ENCODE data around the gene SYT2.
A peak's percentile ranks its signal among the peaks of the same experiment; 100 is the strongest.
"Not testable (repeated sequence)": the region's sequence is repeated elsewhere in the genome, so short reads cannot be mapped to it uniquely, and the experiment has no call there.

The SYT2 gene

DNA sequence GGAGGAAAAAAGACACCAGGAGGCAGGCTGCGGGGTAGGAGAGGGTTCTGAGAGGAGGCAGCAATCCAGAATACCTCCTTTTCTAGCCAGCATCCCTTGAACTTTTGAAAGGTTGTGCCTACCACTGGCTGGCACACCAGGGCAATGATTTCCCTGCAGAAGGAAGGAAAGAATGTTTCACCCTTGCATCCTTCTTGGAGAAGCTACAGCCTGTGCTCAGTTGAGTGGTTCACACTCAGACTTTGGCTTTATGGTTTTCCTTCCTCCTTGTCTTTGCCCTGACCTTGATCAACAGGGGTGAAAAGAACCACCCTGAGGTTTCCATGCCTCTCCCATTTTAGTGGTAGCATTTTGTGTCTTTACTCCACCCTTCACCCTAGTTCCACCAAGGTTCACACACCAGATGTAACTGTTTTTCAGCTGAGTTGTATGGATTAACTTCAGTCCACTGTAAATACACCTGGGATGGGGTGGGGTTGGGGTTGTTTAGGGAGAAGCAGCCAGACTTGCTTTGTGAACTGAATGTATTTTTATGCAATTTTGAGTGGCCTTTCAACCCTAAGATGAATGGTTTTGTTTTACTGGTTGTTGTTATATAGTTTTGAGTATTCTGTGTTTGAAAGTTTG lies 122.3 kb downstream of the SYT2 start:
- no peak for DNase-seq

DNA sequence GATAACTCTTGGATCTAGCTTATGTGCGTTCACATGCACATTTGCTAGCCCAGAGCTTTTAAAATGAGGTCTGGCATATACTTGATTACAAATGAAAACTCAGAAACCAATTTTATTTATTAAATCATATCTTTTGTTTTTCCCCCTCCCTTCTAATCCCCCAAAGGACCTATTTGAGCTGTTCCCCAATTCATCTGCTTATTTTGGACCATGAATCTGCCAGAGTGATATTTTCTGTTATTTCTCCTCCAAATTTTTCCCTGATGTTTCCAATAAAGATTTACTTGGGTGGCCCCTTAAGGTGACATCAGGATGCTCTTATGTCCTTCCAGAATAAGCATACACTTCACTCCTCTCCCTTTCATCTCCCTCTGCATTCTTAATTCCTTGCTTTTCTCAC lies 123.4 kb downstream of the SYT2 start:
- DNase-seq, result no peak

DNA sequence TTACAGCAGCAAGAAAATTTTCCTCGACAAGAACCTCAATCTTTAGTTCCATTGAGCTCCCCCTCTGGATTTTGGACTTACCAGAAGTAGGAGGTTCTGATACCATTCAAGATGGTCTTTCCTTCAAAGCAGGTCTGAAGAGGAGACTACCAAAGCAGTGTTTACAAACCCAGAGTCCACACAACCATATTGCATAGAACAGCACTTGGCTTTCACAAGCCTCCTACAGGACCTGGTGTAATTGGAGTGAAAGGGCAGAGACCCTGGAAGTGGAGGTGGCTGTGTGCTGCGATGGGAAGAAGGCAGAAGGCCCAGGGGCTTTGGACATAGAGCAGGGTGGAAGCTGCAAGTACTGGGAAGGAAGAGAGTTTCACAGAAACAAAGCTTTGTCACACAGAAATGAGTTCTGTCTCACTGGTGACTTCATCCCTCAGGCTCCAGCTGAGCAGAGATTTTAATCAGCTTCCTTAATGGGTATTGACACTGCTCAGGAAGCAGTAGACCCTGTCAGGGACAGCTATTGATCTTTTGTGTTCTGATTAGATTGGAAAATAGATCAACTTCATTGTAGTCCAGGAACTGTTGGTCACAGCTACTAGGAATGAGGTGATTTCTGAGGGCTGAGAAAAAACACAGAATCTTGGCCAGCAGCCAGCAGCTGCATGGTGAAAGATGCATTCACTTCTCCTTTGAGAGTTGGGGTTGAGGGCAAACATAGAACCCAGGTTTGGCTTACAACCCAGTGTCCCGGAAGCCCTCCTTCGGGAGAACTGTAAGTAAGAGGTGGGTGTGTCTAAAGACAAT lies 124.0 kb downstream of the SYT2 start:
- no peak for DNase-seq

DNA sequence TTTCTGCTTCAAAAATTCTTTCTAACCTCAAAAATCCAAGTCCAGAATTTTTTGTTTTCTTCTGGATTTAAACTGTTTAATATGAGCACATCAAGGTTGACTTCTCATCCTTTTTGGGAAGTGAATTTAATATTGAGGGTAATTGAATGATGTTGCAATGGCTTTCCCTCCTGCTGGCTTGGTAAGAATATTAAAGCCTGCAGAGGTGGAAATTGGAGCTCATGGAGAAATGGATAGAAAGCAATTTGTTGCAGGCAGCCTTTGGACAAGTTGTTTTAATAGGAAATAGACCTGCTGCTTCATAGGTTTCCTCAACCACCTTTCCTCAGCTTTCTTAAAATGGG lies 124.7 kb downstream of the SYT2 start:
- no peak for DNase-seq

DNA sequence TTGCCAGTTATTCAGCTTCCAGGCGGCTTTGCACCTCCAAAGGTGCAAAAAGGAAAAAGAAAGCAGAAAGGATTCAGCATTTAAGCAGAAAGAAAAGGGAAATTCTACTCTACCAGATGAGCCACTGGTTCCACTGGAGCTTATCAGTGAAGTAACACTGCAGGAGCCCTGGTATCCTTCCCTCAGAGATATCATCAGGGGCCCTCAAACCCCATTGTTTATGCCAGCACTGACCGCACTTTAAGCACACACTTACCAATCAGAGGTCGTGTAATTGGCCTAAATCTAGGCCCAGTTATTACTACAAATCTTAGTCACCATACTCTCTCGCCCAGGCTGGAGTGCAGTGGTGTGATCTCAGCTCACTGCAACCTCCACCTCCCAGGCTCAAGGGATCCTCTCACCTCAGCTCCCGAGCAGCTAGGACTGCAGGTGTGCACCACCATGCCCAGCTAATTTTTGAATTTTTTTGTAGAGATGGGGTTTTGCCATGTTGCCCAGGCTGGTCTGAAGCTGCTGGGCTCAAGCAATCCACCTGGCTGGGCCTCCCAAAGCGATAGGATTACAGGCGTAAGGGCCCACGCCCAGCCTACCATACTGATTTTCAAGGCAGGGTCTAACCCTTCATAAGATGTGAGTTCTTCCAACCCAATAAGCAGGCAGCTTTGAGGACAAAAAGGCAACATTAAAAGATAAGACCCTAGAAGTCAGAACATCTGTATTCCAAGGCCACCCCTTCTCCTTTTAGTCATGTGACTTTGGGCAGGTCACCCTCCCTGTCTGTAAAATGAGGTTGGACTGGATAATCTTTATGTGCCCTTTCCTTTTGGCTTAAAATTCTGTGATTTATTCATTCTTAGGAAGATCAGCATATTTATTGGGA lies 125.3 kb downstream of the SYT2 start:
- DNase-seq, result no peak

DNA sequence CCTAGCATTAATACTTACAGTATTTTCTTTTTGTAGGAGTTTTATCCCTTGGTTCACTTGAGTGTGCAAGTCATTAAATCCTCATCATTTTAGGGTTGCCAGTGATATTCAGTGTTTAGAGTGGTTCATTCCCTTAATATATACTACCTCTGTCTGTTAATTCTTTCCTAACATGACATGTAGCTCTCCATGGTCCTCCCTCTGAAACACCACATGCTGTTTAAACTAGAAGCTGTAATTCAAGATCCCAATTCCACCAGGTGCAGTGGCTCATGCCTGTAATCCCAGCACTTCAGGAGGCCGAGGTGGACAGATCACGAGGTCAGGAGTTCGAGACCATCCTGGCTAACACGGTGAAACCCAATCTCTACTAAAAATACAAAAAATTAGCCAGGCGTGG lies 127.9 kb downstream of the SYT2 start:
- not testable (repeated sequence) for DNase-seq

DNA sequence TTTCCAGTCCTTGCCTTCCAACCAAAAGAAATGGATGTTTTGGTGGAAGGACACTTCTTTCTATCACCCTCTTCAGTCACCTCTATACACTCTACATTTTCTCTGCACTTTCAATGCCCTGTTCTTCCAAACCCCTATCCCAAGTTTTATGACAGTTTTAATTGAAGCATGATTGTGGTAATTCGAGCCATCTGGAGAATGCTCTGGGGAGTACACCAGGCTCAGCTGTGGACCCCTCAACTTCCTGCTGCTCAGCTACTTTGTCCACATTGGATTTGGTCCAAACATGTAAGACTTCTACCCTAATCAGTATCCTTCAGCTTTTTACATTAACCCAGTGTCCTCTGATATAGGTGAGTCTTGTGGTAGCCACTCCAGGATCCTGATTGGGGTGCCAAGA lies 129.6 kb downstream of the SYT2 start:
- DNase-seq, result no peak

DNA sequence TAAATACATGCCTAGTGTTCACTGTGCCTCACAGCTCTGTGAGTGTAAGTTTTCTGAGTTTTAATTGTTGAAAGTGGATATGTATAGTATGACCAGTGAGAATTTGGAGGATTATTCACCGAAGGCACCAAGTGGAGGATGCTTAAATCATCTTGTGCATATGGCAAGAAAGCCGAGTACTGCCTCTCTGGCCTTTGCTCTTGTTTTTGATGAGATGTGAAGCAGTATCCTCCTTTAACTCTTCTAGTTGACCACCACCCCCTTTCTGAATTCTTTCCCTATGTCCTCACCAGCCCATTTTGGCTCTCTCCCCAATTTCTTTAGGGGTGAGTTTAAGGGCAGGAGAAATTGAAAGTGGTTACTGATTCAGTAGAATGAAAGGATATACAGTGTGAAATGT lies 130.4 kb downstream of the SYT2 start:
- DNase-seq, result no peak

DNA sequence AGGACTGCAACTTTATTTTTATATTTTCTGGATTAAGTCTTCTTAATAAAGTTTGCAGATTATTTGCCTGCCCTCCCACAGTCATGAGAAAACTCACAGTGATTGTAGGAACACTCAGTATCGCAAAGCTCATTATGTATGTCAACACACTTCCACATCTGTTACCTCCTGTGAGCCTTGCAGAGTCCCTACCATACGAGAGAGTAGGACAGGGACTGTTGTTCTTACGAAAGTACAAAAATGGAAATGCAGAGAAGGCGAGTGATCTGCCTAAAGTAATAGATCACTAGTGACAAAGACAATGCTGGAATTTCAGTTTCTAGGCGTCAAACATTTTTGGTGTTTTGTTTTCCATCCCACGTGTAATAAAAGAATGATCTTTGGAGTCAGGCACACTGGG lies 131.7 kb downstream of the SYT2 start:
- DNase-seq, result no peak

DNA sequence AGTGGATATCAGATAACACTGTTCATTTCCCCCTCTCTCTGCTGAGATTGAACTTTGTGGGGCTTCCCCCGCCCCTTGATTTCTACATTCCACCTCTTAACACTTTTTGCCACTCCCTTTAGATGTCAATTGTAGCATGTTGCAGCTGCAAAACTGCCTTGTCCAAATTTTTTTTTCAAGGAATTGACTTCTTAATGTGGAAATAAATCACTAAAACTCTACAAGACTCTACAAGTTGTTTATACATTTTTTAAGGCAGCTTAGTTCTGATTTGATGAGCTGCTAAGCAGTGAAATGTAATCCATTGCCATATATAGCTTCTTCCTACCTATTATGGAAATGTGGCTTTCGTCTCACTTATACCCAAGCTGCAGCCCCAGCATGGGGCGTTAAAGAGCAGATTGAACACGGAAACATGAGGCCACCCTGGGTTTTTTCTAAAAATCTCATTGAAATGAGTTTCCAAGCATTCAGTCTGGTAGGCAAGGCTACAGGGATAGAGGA lies 132.2 kb downstream of the SYT2 start:
- DNase-seq, result no peak

DNA sequence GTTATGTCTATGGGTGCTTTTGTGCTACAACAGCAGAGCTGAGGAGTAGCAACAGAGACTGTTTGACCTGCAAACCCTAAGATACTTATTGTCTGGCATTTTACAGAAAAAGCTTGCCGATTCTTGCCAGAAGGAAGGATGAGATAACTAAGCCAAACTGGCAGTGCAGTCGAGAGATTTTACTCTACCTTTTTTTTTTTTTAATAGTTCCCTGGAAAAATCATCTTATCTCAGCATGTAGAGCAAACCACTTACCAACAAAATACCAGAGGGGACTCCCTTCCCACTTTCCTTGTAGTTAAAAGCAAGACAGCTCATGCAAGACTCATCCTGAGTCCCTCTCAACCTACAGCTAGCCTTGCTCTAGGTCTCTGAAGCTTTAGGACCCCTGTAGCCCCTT lies 132.9 kb downstream of the SYT2 start:
- DNase-seq, result no peak

DNA sequence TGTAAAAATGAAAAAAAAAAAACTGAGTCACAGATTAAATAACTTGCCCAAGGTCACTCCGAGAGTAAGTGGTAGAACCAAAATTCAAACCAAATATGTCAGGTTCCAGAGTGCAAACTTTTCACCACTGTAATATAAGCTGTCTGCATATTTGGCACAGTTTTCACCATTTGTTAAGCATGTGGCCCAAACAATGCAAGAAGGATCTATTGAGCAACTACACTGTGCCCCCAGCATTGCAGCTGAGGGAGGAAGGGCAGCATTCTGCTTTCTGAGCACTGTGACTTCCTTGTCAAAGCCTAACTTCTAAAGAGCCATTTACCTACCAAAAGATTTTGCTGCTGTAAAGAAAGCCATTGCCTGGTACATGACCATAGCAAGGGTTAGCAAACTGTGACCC lies 133.4 kb downstream of the SYT2 start:
- no peak for DNase-seq

DNA sequence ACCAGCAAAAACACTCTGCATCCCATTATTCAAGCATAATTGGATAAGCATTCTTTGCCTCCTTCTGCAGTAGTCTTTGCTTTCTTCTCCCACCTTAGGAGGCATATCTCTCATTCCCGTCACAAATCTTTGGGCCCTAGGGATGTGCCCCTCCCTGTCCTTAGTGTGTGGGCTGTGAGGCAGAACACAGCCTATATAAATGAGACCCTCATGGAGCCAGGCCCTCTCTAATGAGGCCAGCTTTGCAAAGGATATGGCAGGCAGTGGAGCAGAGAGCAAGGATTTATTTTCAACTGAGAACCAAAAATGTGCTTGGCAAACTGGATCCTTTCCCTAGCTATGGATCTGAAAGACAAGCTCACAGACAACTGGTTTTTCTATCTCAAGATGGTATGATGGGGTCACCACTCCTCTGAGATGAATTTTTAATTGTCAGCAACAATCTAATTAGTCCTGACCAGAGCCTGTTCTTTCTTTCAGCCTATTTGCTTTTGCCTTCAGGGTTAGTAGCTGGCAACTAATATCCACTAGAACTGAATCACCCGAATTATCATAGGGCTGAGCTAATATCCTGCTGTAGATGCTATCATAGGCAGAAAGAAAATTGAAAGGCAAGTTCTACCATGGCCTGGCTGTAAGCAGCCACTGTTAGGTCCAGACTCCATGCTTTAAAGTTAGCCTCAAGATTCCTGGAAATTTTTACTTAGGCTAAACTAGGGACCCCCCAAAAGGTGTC lies 134.2 kb downstream of the SYT2 start:
- DNase-seq, result no peak

DNA sequence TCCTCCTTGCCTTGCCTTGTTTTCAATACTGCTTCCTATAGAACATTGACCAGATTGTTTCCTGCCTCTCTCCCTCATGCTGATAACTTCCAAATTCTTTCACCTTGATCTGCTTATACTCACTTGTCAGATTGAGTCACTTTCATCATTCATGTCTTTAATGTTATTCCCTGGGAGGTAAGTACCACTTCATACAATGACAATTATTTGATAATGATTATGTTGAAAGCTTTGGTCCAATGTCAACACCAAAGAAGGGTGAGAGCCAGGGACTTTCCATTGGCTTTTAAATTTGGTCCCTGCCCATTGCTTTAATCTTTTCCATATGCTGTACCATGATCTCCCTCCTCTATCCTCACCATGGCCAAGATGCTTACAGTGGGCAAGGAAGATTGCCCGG lies 137.4 kb downstream of the SYT2 start:
- DNase-seq, result no peak

DNA sequence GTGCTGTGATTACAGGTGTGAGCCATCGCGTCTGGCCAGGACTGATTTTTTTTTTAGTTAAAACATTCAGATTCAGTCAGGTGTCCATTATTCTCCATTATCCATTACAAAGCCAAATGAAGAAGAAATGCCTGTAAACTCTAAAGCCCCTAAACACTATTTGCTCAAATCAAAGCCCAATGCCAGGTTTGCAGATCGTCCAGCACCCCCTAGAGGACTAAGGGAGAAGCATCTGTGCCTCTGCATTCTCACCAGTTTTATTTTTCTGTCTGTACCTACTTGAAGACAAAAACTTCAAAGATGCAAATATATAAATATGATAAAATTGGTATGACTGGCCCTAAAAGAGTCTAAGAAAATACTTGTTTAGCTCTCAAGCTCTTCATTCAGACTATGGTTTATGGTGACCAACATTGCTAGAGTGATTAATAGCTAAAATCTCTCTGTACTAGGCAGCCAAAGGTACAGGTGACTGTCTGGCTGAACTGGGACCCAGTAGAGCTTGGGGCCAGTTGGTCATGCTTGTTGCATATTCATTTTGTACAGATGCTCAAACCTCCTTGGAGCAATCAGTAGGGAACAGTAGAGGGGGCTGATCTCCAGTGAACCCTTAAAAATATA lies 138.4 kb downstream of the SYT2 start:
- DNase-seq, result peak in 1 of 2 experiments; percentile 8

DNA sequence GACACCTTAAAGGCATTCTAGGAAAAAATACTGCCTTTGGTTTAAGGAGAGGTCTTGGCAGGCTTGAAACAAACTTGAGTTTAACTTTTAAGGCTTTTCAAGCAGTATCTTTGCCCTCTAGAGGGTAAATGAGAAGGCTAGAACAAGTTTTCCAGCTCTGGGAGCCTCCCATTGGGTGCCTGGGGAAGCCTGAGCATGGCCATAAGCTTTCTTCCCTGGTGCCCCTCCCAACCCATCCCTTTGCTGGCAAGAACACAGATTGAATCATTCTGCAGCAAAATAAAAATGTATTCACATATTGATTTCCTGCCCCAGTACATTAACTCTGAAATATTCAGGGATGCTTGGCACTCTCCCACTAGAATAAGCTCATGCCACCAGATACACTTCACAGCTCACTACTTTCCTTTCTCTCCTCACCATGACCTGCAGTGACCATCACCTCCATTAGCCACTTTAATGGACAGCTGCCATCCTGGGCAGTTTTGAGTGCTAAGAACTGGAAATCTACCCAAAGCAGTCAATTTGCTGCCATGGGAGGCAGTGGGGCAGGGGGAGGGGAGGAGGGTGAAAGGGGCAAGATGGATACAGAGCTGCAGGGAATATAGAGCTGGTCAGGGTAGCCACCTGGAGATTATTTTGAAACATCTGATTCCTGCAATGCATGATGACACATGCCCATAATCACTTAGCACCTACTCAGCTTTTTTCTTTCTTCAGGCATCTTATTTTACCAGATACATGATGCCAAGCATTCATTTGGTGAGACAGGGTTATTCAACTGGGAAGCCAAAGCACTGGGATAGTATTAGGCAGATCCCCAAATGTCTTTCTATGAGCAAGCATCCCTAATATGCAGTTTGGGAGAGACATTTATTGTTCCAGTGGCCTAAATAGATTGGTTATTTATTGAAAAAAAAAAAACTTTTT lies 140.6 kb downstream of the SYT2 start:
- DNase-seq, result no peak

DNA sequence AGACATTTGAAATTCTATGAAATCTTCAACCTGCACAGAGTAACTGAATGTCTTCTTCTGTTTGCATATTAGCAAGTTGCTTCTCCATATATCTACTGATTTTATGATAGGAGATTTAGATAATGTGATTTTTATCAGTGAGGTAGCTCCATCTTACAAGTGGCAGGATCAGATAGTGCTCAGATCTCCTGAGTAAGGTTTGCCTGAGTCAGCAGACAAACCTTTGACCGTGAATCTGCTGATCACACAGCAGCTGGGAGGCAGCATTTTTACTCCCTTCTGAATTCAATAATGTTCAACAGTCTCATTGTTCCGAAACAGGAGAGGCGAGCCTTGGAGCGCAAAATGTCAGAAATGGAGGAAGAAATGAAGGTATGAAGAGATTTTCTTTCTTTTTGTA lies 141.4 kb downstream of the SYT2 start:
- no peak for DNase-seq

DNA sequence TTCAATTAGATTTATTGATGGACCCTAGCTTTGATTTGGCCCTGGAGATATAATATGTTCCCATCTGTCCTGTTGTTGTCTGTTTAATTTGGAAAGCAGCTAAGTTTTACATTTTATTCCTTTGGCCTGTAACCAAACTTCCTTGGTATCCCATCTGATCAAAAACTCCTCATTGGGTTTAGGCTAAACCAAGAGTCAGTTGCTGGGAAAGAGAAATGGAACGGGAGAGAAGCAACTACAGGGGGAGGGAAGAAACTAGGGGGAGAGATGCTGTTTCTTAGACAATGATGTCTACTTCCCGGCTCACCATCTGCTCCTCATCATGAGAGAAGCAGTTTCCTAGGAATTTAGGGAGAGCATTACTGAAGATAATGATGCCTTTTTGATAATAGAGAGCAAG lies 141.8 kb downstream of the SYT2 start:
- no peak for DNase-seq

DNA sequence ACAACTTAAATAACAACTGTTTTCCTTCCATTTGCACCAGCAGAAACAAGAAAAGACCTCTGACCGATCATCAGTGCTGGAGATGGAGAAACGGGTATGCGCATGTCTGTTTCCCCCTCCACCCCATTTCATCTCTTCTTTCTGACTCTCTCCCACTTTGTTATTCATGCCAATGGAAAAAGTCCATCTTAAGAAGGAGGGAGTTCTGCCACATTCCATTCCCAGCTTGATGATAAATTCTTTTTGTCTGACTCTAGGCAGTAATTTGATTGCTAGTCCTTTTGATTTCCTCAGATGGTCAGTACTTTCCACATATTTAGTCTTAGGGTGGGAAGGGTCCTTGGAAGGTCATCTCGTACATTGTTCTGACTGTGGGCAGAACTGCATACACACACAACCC lies 142.5 kb downstream of the SYT2 start:
- no peak for DNase-seq

DNA sequence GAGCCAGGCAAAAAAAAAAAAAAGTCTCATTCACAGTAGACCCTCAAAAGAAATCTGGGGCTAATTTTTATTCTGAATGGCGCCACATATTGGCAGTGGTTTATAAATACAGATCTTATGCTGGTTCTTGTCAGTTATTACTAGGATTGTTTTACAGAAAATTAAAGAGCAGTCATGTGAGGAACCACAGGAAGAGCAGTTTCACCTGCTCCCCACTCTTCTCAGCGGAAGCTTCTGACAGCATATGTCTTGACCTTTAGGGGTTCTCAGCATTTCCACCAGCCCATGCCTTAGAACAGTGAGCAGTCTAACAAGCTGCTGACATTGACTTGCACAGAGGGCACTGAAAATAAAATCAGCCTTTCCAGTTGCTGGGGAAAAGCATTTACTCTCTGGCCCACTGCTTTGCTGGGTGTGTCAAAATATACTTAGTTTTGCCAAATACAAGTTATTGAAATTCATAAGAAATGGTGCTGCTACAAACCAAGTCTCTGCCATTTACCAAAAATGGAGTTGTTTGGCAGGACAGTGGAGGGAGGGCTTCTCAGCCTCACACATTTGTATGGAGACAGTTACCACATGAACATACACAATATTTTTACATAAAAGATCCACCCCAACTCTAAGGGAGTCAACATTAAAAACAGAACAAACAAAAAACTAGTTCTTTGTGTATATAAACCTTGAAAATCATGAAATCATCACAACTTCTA lies 144.2 kb downstream of the SYT2 start:
- DNase-seq, result no peak
